Heart right ventricle (tissue), 16 donors: ENCODE results near the gene CDK15. TPM values are rescaled to one million over a fixed set of nuclear protein-coding genes. Genes with fewer than 3 reads are reported as not detected.

Source experiments
- ATAC-seq, 8 donors: fragments of 200-7000 bp; cut with Tn5 transposase; one replicate each; pipeline ENCODE4 v1.9.1; 2020; ENCODE audit warnings: mild to moderate bottlenecking in 8 of 8, moderate library complexity in 8 of 8, moderate number of reproducible peaks in 1 of 8
- DNase-seq, 2 donors: peaks; one replicate each; pipeline ENCODE4 v3.0.0-alpha.2; 2020
- H3K27ac ChIP-seq, 10 donors: fragments of 200-600 bp; sonication (generic) in 2 of 10; one replicate each; pipeline versions ENCODE4 v1.5.0 to v1.8.0; 2020 to 2022; ENCODE audit warnings: mild to moderate bottlenecking in 3 of 10
- H3K27me3 ChIP-seq, 7 donors: fragments of 200-600 bp; one replicate each; pipeline ENCODE4 v1.8.0; 2021 to 2022; ENCODE audit warnings: mild to moderate bottlenecking in 2 of 7
- H3K36me3 ChIP-seq, 9 donors: fragments of 200-600 bp; sonication (generic) in 1 of 9; one replicate each; pipeline versions ENCODE4 v1.5.0 to v1.8.0; 2020 to 2022; ENCODE audit warnings: mild to moderate bottlenecking in 2 of 9
- H3K4me1 ChIP-seq, 9 donors: fragments of 200-600 bp; sonication (generic) in 1 of 9; one replicate each; pipeline versions ENCODE4 v1.5.0 to v1.8.0; 2020 to 2022; ENCODE audit warnings: mild to moderate bottlenecking in 4 of 9
- H3K4me3 ChIP-seq, 10 donors: fragments of 200-600 bp; sonication (generic) in 2 of 10; one replicate each; pipeline versions ENCODE4 v1.5.0 to v1.8.0; 2020 to 2022; ENCODE audit warnings: mild to moderate bottlenecking in 7 of 10, moderate library complexity in 2 of 10
- H3K9me3 ChIP-seq, 11 donors: fragments of 200-600 bp in 10 of 11; sonication (generic) in 2 of 11; one replicate each; pipeline versions ENCODE4 v1.5.0 to v1.8.0; 2013 to 2022; ENCODE audit warnings: mild to moderate bottlenecking in 2 of 11, control low read depth in 1 of 11, moderate library complexity in 1 of 11
- WGBS, 2 donors: extraction: QIAGEN DNeasy Blood & Tissue Kit; methylation state at CpG; one replicate each; pipeline ENCODE4 v1.1.7; 2013; ENCODE audit warnings: inconsistent platforms in 1 of 2; 5-methylcytosine and 5-hydroxymethylcytosine counted together
- intact Hi-C, 10 donors: fragments of 100-400 bp; cut with DNase I; formaldehyde crosslinking; loops; one replicate each; pipeline versions ENCODE4 v1.11.1 to v1.14.2; 2022
- long read RNA-seq, 3 donors: library from polyadenylated mRNA; unstranded; transcript quantifications; one replicate each; pipeline ENCODE4 v2.0.0, GENCODE V29; 2020 to 2021
- polyA plus RNA-seq, 2 donors: library from polyadenylated mRNA; stranded (reverse); fragments of 200-250 nt; gene quantifications; one replicate each; pipeline ENCODE4 v1.2.3, GENCODE V29; 2013
- total RNA-seq, 10 donors: library from RNA; stranded (reverse); fragmentation: NEBNext Ultra II Directional in 3 of 10; extraction: Animal tissue kit (Norgen Biotek cat#: 25700) in 3 of 10; gene quantifications; one replicate each; pipeline versions ENCODE4 v1.2.1 to v1.2.4, GENCODE V29; 2021 to 2023
- TF ChIP-seq, protein P1 (sequence below), 9 donors: fragments of 200-600 bp; sonication (generic) in 2 of 9; IDR thresholded peaks; one replicate each; pipeline versions ENCODE4 v1.5.0 to v1.8.0; 2021 to 2022; ENCODE audit warnings: antibody characterized with exemption in 9 of 9, mild to moderate bottlenecking in 5 of 9, moderate library complexity in 1 of 9
- donor health status: Arrhythmogenic right ventricular cardiomyopathy.
- donor health status: ischemic (EF 13 %, LVEDD 7.1; RV severe dilation, severe dysfunction).
- donor health status: healthy with polysubstance abuse.
- donor health status: DM: no; HTN: yes; CAD: no.
- donor health status: DM: no; HTN: no; CAD: no.
- donor health status: ischemic (EF 25% LVEDD 6.9; RV normal size, moderate dysfunction).
- donor health status: ischemic (EF 25% LVEDD 5.7; RV mildly dilated, moderate dysfunction).
- donor health status: healthy.
- donor health status: DM: yes; HTN: yes; CAD: no.
- donor health status: Ischemic cardiomyopathy.
- donor health status: ischemic (EF 35%, LVEDD 5.7; RV mildly dilated, moderate dysfunction).
- donor health status: nonischemic (EF 11% LVEDD 7.7; RV severe dilation, severe dysfunction).
- donor health status: DM: yes; HTN: yes; CAD: no.
- donor health status: PGD.
- donor health status: ischemic (EF 29% LVEDD 5.4; RV normal size, mild dysfunction).
- donor health status: nonischemic (EF 23%, LVEDD 6.1; RV moderate dilation, normal function).

Gene CDK15
- total RNA-seq (under 1 TPM in 9 of 10 donors, not detected in 1; 0.07 to 0.39 (median 0.19) TPM), polyA plus RNA-seq (under 1 TPM; 0.10 to 0.15 TPM)
- long read RNA-seq, donor 1, result 0 reads
- long read RNA-seq, donor 2, partial matches to known transcripts, result 1 of 1 reads
- long read RNA-seq, donor 2, other reads (novel, unspliced or antisense), result 0 of 1 reads
- long read RNA-seq, donor 3, partial matches to known transcripts, result 0 of 1 reads
- long read RNA-seq, donor 3, other reads (novel, unspliced or antisense), result 1 of 1 reads

DNA sequence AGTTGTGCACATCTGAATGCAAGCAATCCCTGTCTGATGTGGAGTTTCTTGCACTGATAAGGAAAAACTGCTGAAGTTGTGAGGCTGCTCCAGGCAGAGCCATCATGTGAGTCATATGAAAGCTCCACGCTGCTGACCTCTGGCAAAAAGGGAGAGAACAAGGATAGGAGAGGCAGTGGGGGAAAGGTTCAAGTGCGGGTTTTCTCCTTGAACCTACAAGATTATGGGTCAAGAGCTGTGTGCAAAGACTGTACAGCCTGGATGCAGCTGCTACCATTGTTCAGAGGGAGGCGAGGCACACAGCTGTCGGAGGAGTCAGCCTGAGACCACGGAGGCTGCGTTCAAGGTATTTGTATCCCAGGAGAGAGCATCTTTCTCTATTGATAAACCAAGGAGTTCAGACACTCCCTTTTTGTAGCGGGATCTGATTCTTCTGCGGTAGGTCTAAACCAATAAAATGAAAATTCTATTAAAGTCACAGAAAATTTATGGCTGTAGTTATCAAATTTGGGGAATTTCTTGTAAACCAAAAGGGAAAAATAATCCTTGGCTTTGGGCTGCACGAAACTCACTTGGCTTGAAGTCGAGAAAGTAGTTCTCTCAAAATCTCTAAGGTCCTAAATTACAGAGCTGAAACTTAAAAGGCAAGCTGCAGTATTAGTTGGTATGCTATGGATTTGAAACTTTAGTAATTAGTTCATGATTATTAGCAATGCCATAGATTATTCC lies at the start of gene CDK15:
Gene CDK15, plus strand, starts transcription at position 96 of the 729 bp plus-strand sequence. Its CDS starts 128 bp downstream, at position 224.
- intact Hi-C loops, result loop anchor here in 1 of 10 donors (5.0 kb wide), 1 partner anchor 51 kb away; no protein-coding TSS in a partner anchor
- DNase-seq (peak in 1 of 2 donors; percentile 4), ATAC-seq (peak; percentile 35 to 78 (median 60))
- Histone ChIP-seq H3K4me1 (peaks cover 0 to 20% (median 7%) of the 10 kb centered on the region in 9 donors), H3K9me3 (no peaks in the 10 kb centered on the region), H3K27me3 (peaks cover 0 to 29% (median 4%) of the 10 kb centered on the region in 7 donors), H3K4me3 (peak within 1 kb of the TSS in 3 of 10 donors; percentile 7 to 25 (median 14)), H3K27ac (peak within 1 kb of the TSS in 7 of 10 donors; percentile 17 to 64 (median 44)), H3K36me3 (no peaks in the 10 kb centered on the region)
- WGBS, 2 donors, result 48 to 59% methylated on average over 10 of the region's 10 CpGs
- TF ChIP-seq, protein P1, sequence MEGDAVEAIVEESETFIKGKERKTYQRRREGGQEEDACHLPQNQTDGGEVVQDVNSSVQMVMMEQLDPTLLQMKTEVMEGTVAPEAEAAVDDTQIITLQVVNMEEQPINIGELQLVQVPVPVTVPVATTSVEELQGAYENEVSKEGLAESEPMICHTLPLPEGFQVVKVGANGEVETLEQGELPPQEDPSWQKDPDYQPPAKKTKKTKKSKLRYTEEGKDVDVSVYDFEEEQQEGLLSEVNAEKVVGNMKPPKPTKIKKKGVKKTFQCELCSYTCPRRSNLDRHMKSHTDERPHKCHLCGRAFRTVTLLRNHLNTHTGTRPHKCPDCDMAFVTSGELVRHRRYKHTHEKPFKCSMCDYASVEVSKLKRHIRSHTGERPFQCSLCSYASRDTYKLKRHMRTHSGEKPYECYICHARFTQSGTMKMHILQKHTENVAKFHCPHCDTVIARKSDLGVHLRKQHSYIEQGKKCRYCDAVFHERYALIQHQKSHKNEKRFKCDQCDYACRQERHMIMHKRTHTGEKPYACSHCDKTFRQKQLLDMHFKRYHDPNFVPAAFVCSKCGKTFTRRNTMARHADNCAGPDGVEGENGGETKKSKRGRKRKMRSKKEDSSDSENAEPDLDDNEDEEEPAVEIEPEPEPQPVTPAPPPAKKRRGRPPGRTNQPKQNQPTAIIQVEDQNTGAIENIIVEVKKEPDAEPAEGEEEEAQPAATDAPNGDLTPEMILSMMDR (IDR thresholded peaks at IDR 0.05), result no peak

DNA sequence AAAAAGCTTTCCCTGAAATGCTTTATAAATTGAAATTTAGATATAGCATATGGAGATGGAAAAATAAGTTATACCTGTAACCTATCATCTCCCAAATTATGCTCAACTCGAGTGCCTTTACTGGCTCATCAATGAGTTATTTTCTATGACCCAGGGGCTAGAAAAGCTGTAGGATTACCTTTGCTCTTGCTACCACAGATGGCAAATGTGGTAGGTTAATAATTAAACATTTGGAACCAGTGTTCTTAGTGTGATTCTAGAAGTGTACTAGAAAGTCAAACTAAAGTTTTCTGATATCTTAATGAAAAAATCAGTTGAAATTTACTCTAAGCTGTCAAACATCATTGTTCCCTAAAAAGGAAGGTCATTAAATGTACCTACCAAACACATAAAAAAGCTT lies 48.1 kb upstream of the CDK15 start:
- 2 to 40% methylated on average over 1 of the region's 1 CpG for WGBS, 2 donors
- ATAC-seq (no peak), DNase-seq (no peak)
- H3K27ac ChIP-seq, result no peak overlapping the region
- intact Hi-C loops, result no loop called here
- H3K4me3 ChIP-seq, result no peak overlapping the region
- no peaks in the 10 kb centered on the region for H3K9me3 ChIP-seq
- peaks cover 0 to 3% (median 0%) of the 10 kb centered on the region in 9 donors for H3K4me1 ChIP-seq
- TF ChIP-seq, protein P1 (IDR thresholded peaks at IDR 0.05), result no peak
- H3K36me3 ChIP-seq, result peaks cover 0 to 100% (median 30%) of the 10 kb centered on the region in 9 donors
- H3K27me3 ChIP-seq, result no peaks in the 10 kb centered on the region

DNA sequence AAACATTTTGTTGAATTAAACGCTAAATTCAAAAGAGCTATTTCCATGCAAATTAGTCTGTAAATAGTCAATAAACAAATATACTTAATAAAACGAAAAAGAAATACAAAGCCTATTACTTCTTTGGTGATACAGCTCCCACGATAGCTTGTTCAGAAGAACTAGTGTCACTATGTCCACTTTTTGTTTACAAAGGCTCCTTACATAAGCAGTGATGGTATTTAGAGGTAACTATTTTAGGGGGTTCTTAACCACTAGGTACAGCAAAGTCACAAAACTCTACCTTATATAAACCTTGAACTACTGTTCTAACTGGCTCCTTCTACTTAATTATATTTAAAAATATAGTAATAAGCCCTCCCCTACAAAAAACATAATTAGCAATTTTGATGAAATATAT lies 47.5 kb upstream of the CDK15 start:
- Histone ChIP-seq H3K36me3 (peaks cover 0 to 100% (median 30%) of the 10 kb centered on the region in 9 donors), H3K27me3 (no peaks in the 10 kb centered on the region), H3K9me3 (no peaks in the 10 kb centered on the region), H3K27ac (no peak overlapping the region), H3K4me3 (no peak overlapping the region), H3K4me1 (peaks cover 0 to 3% (median 0%) of the 10 kb centered on the region in 9 donors)
- TF ChIP-seq, protein P1 (IDR thresholded peaks at IDR 0.05), result no peak
- ATAC-seq, result no peak
- intact Hi-C loops, result no loop called here
- DNase-seq, result no peak
- WGBS, 2 donors, result 89 to 93% methylated on average over 3 of the region's 3 CpGs

DNA sequence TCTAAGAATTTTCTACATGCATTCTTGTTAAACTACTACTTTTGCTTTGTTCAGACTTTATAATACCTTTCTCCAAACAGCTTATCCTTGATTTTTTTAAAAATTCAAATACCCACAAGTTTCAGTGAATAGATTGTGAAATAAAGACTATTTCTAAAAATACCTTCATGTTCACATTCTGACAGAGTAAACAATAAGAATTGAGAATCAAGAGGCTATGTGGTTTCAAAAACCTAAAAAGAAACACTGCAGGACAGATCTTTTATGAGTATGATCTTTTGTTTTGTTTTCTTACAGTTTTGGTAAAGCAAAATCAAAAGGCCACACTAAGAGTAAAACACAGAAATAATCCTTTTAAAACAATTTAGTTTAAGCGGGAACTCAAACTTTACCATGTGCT lies 46.8 kb upstream of the CDK15 start:
- WGBS, 2 donors, result 97 to 98% methylated on average over 1 of the region's 1 CpG
- peaks cover 0 to 99% (median 30%) of the 10 kb centered on the region in 9 donors for H3K36me3 ChIP-seq
- intact Hi-C loops, result no loop called here
- H3K27ac ChIP-seq, result no peak overlapping the region
- H3K4me3 ChIP-seq, result no peak overlapping the region
- no peaks in the 10 kb centered on the region for H3K9me3 ChIP-seq
- H3K4me1 ChIP-seq, result peaks cover 0 to 3% (median 0%) of the 10 kb centered on the region in 9 donors
- DNase-seq, result no peak
- TF ChIP-seq, protein P1 (IDR thresholded peaks at IDR 0.05), result no peak
- no peak for ATAC-seq
- no peaks in the 10 kb centered on the region for H3K27me3 ChIP-seq
